C4-2B (cell line): ENCODE results near the gene TTLL8.

Experiments
- H3K27ac ChIP-seq: fragments of 450-650 bp; 2 replicates; pipeline ENCODE4 v1.5.1; 2017
- CTCF ChIP-seq: fragments of 450-650 bp; conservative IDR thresholded peaks from 2 replicates; pipeline ENCODE4 v1.5.1; 2017; ENCODE audit warnings: mild to moderate bottlenecking
- ZFX ChIP-seq: fragments of 450-650 bp; IDR thresholded peaks from 2 replicates; pipeline ENCODE4 v1.6.1; 2017

TTLL8 gene

GRCh38 chr22:50058061-50058905, at the start of gene TTLL8:
Gene TTLL8, minus strand, starts transcription at chr22:50058298.
- H3K27ac ChIP-seq = no peak within 1 kb of the TSS
- TF ChIP-seq CTCF = no peak
- no peak for TF ChIP-seq ZFX

GRCh38 chr22:50107529-50107928, 49.4 kb upstream of the TTLL8 start:
- H3K27ac ChIP-seq = no peak overlapping the region
- TF ChIP-seq CTCF (no peak), ZFX (no peak)

GRCh38 chr22:50105208-50106100, 47.4 kb upstream of the TTLL8 start:
- TF ChIP-seq ZFX (no peak), CTCF (no peak)
- no peak overlapping the region for H3K27ac ChIP-seq

- TF ChIP-seq ZFX (no peak), CTCF (no peak)
- H3K27ac ChIP-seq = no peak overlapping the region
Measured at GRCh38 chr22:50104141-50104544, 46.0 kb upstream of the TTLL8 start.

- H3K27ac ChIP-seq = peak overlapping the region; percentile 34
- TF ChIP-seq ZFX (no peak), CTCF (no peak; the same call in 1 of the 2 replicates)
Measured at GRCh38 chr22:50102946-50103345, 44.8 kb upstream of the TTLL8 start.

- no peak for TF ChIP-seq ZFX
- TF ChIP-seq CTCF = no peak
- no peak overlapping the region; the same call in 1 of the 2 replicates for H3K27ac ChIP-seq
Measured at GRCh38 chr22:50101870-50102565, 43.9 kb upstream of the TTLL8 start.
